Chondrocyte (in vitro differentiated cells): ENCODE data around the gene DSG3. TPM values are rescaled to one million over a fixed set of nuclear protein-coding genes. Genes with fewer than 3 reads are reported as not detected.

Experiments
- DNase-seq: peaks from one replicate; pipeline ENCODE4 v3.0.0; 2021; ENCODE audit warnings: mixed read lengths, low spot score
- H3K27ac Mint-ChIP-seq: one replicate; pipeline ENCODE4 v1.8.0; 2021; ENCODE audit warnings: mild to moderate bottlenecking, moderate library complexity, mixed read lengths; ENCODE audit not compliant: unreplicated experiment
- H3K27me3 Mint-ChIP-seq: 2 replicates; pipeline ENCODE4 v1.8.0; 2021; ENCODE audit warnings: low read depth, mixed read lengths
- H3K36me3 Mint-ChIP-seq: 2 replicates; pipeline ENCODE4 v1.8.0; 2021; ENCODE audit warnings: low read depth, mixed read lengths
- H3K4me1 Mint-ChIP-seq: 2 replicates; pipeline ENCODE4 v1.8.0; 2021; ENCODE audit warnings: low read depth, mild to moderate bottlenecking, mixed read lengths
- H3K4me3 Mint-ChIP-seq: one replicate; pipeline ENCODE4 v1.8.0; 2021; ENCODE audit warnings: mild to moderate bottlenecking, moderate library complexity, mixed read lengths; ENCODE audit not compliant: unreplicated experiment
- H3K9me3 Mint-ChIP-seq: 2 replicates; pipeline ENCODE4 v1.8.0; 2021; ENCODE audit warnings: low read depth, mixed read lengths
- CTCF ChIP-seq: fragments of 200-600 bp; sonication (generic); IDR thresholded peaks from 2 replicates; pipeline ENCODE4 v1.5.0; 2021; ENCODE audit warnings: antibody characterized with exemption, mild to moderate bottlenecking, moderate library complexity
- total RNA-seq: library from RNA; stranded (reverse); gene quantifications from 3 replicates; pipeline ENCODE4 v1.2.1, GENCODE V29; 2021

Gene DSG3
- total RNA-seq, 1 donor from 2014 or later = not detected

GRCh38 chr18:31430554-31430953 lies 17.0 kb upstream of the DSG3 start:
- no peak for TF ChIP-seq CTCF
- Mint-ChIP-seq H3K9me3 (peaks cover 25% of the 10 kb centered on the region), H3K4me1 (no peaks in the 10 kb centered on the region), H3K27me3 (peaks cover 9% of the 10 kb centered on the region), H3K4me3 (no peak overlapping the region), H3K36me3 (peaks cover 7% of the 10 kb centered on the region), H3K27ac (no peak overlapping the region)
- no peak for DNase-seq

- H3K4me3 Mint-ChIP-seq = no peak overlapping the region
- H3K27me3 Mint-ChIP-seq = peaks cover 10% of the 10 kb centered on the region
- no peak for TF ChIP-seq CTCF
- peaks cover 25% of the 10 kb centered on the region for H3K9me3 Mint-ChIP-seq
- peaks cover 7% of the 10 kb centered on the region for H3K36me3 Mint-ChIP-seq
- H3K27ac Mint-ChIP-seq = no peak overlapping the region
- DNase-seq = no peak
- no peaks in the 10 kb centered on the region for H3K4me1 Mint-ChIP-seq
Measured at GRCh38 chr18:31432316-31432715, 15.2 kb upstream of the DSG3 start.

- Mint-ChIP-seq H3K27me3 (peaks cover 17% of the 10 kb centered on the region), H3K4me3 (no peak overlapping the region), H3K9me3 (peaks cover 19% of the 10 kb centered on the region), H3K4me1 (no peaks in the 10 kb centered on the region), H3K36me3 (peaks cover 6% of the 10 kb centered on the region), H3K27ac (no peak overlapping the region)
- DNase-seq = no peak
- no peak for TF ChIP-seq CTCF
Measured at GRCh38 chr18:31436825-31437224, 10.7 kb upstream of the DSG3 start.

- DNase-seq = no peak
- Mint-ChIP-seq H3K4me1 (no peaks in the 10 kb centered on the region), H3K27ac (no peak overlapping the region), H3K4me3 (no peak overlapping the region), H3K36me3 (peaks cover 1% of the 10 kb centered on the region), H3K27me3 (peaks cover 23% of the 10 kb centered on the region), H3K9me3 (peaks cover 5% of the 10 kb centered on the region)
- no peak for TF ChIP-seq CTCF
Measured at GRCh38 chr18:31438402-31438801, 9.1 kb upstream of the DSG3 start.

- Mint-ChIP-seq H3K4me1 (no peaks in the 10 kb centered on the region), H3K4me3 (no peak overlapping the region), H3K9me3 (no peaks in the 10 kb centered on the region), H3K36me3 (peaks cover 1% of the 10 kb centered on the region), H3K27me3 (peaks cover 26% of the 10 kb centered on the region), H3K27ac (no peak overlapping the region)
- no peak for TF ChIP-seq CTCF
- DNase-seq = no peak
Measured at GRCh38 chr18:31439807-31440325, 7.7 kb upstream of the DSG3 start.
